ENCODE results near the gene MBNL1. TPM values are rescaled to one million over a fixed set of nuclear protein-coding genes. Genes with fewer than 3 reads are reported as not detected.

The MBNL1 gene
- total RNA-seq, 1 donor from 2014 or later = 229 TPM

DNA sequence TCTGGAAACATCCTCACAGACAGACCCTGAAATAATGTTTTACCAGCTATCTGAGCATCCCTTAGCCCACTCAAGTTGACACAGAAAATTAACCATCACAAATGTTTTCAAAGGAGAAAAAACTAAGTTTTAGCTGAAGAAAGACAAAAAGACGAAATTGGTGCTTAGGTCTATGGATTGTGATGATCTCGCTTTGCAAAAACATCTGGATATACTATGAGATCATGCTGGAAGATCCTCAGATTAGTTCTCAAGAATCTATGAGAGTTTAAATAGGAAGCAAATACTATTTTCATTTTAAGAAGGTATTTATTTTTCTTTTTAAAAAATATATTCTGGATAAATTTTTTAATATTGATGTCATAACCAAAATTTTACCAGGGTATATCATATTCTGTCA, 42.6 kb upstream of the MBNL1 start:
- Histone ChIP-seq H3K4me1 (peaks cover 26% of the 10 kb centered on the region), H3K27ac (no peak overlapping the region), H3K9me3 (no peaks in the 10 kb centered on the region), H3K27me3 (no peaks in the 10 kb centered on the region), H3K4me3 (no peak overlapping the region), H3K36me3 (no peaks in the 10 kb centered on the region)
- intact Hi-C loops (cut with DNase I) = no loop called here
- no peak for ATAC-seq
- TF ChIP-seq, protein P1, sequence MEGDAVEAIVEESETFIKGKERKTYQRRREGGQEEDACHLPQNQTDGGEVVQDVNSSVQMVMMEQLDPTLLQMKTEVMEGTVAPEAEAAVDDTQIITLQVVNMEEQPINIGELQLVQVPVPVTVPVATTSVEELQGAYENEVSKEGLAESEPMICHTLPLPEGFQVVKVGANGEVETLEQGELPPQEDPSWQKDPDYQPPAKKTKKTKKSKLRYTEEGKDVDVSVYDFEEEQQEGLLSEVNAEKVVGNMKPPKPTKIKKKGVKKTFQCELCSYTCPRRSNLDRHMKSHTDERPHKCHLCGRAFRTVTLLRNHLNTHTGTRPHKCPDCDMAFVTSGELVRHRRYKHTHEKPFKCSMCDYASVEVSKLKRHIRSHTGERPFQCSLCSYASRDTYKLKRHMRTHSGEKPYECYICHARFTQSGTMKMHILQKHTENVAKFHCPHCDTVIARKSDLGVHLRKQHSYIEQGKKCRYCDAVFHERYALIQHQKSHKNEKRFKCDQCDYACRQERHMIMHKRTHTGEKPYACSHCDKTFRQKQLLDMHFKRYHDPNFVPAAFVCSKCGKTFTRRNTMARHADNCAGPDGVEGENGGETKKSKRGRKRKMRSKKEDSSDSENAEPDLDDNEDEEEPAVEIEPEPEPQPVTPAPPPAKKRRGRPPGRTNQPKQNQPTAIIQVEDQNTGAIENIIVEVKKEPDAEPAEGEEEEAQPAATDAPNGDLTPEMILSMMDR (IDR thresholded peaks at IDR 0.05) = no peak
- no peak for DNase-seq

DNA sequence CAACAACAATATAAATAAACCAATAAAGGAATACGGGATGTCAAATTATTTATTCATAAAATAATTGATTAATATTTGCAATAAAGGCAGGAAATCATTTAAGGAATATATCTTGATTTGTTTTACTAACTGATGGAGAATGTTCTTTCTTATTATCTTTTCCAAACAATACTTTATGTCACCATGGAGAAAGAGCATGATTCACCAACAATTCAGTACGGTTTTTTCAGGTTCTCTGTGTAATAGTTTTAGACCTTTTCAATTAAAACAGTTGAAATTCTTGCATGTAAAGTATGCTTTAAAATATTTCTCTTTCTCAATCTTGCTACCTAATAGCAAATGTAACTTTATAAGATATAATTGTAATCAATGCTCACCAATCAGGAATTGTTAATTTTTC, 41.7 kb upstream of the MBNL1 start:
- H3K27ac ChIP-seq = no peak overlapping the region
- no peak for ATAC-seq
- peaks cover 18% of the 10 kb centered on the region for H3K4me1 ChIP-seq
- H3K27me3 ChIP-seq = no peaks in the 10 kb centered on the region
- no peaks in the 10 kb centered on the region for H3K36me3 ChIP-seq
- H3K9me3 ChIP-seq = no peaks in the 10 kb centered on the region
- TF ChIP-seq, protein P1 (IDR thresholded peaks at IDR 0.05) = no peak
- H3K4me3 ChIP-seq = no peak overlapping the region
- intact Hi-C loops (cut with DNase I) = no loop called here
- no peak for DNase-seq

DNA sequence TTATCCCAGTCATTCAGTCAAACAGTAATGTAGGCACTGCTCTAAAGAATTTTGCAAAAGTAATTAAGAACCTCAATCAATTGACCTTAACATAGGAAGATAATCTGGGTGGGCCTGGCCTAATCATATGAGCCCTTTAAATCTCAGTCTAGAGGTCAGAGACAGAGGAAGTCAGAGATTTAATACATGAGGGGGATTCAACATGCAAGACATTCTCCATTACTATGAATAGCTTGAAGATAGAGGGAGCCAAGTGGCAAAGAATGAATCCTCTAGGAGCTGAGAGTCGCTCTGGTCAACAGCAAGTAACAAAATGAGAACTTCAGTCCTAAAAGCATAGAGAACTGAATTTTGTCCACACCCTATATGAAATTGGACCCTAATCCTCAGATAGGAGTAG, 39.0 kb upstream of the MBNL1 start:
- TF ChIP-seq, protein P1 (IDR thresholded peaks at IDR 0.05) = no peak
- no peak overlapping the region for H3K27ac ChIP-seq
- ATAC-seq = no peak
- H3K4me3 ChIP-seq = no peak overlapping the region
- intact Hi-C loops (cut with DNase I) = no loop called here
- H3K9me3 ChIP-seq = no peaks in the 10 kb centered on the region
- H3K4me1 ChIP-seq = no peaks in the 10 kb centered on the region
- H3K27me3 ChIP-seq = no peaks in the 10 kb centered on the region
- H3K36me3 ChIP-seq = no peaks in the 10 kb centered on the region
- no peak for DNase-seq

DNA sequence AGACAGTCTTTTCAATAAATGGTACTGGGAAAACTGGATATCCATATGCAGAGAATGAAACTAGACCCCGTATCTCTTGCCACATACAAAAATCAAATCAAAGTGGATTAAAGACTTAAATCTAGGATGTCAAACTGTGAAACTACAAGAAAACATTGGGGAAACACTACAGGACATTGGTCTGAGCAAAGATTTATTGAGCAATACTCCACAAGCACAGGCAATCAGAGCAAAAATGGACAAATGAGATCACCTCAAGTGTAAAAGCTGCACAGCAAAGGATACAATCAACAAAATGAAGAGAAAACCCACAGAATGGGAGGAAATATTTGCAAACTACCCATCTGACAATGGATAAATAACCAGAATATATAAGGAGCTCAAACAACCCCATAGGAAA, 38.4 kb upstream of the MBNL1 start:
- no peaks in the 10 kb centered on the region for H3K4me1 ChIP-seq
- intact Hi-C loops (cut with DNase I) = no loop called here
- no peaks in the 10 kb centered on the region for H3K36me3 ChIP-seq
- no peaks in the 10 kb centered on the region for H3K27me3 ChIP-seq
- H3K4me3 ChIP-seq = no peak overlapping the region
- TF ChIP-seq, protein P1 (IDR thresholded peaks at IDR 0.05) = no peak
- no peak for DNase-seq
- H3K27ac ChIP-seq = no peak overlapping the region
- no peak for ATAC-seq
- H3K9me3 ChIP-seq = no peaks in the 10 kb centered on the region

DNA sequence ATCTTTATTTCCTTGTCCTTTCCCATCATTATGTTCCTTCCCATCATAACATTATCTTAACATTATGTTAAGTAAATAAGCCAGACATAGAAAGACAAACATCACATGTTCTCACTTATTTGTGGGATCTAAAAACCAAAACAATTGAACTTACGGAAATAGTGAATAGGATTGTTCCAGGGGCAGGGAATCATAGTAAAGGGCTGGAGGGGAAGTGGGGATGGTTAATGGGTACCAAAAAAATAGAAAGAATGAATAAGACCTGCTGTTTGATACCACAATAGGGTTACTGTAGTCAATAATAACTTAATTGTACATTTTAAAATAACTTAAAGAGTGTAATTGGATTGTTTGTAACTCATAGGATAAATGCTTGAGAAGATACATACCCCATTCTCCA, 36.7 kb upstream of the MBNL1 start:
- Histone ChIP-seq H3K27ac (no peak overlapping the region), H3K4me3 (no peak overlapping the region), H3K4me1 (no peaks in the 10 kb centered on the region), H3K27me3 (no peaks in the 10 kb centered on the region), H3K9me3 (no peaks in the 10 kb centered on the region), H3K36me3 (no peaks in the 10 kb centered on the region)
- intact Hi-C loops (cut with DNase I) = no loop called here
- no peak for DNase-seq
- TF ChIP-seq, protein P1 (IDR thresholded peaks at IDR 0.05) = no peak
- ATAC-seq = no peak

DNA sequence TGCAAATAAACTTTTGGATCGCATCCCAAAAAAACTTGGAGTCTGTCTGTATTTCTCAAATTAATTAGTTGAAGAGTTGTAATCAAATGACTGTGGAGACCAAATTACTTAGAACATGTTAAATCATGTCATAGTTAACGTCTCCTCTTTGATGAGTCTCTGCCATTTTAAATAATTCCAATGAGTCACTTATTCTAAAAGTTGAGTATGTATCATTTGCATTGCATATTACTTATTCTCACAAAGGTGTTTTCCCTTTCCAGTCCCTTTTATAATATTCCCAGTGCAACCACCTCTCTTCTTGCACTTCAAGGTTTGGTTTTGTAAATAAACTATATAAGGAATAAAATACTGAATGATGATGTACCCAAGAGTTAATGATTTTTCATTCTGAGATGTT, 36.0 kb upstream of the MBNL1 start:
- TF ChIP-seq, protein P1 (IDR thresholded peaks at IDR 0.05) = no peak
- Histone ChIP-seq H3K9me3 (no peaks in the 10 kb centered on the region), H3K36me3 (no peaks in the 10 kb centered on the region), H3K27ac (no peak overlapping the region), H3K27me3 (no peaks in the 10 kb centered on the region), H3K4me3 (no peak overlapping the region), H3K4me1 (no peaks in the 10 kb centered on the region)
- ATAC-seq (no peak), DNase-seq (no peak)
- intact Hi-C loops (cut with DNase I) = no loop called here

Data from upper lobe of right lung (tissue), 1 donor.